Measurements from ENCODE around the gene DSCAM. TPM values are rescaled to one million over a fixed set of nuclear protein-coding genes. Genes with fewer than 3 reads are reported as not detected.

DSCAM gene
- total RNA-seq, 4 donors from 2014 or later = 0.07 TPM; not detected in 3

GRCh38 chr21:40689840-40690360 is 157.1 kb downstream of the DSCAM start:
- Histone ChIP-seq H3K27ac (no peak overlapping the region), H3K4me1 (no peaks in the 10 kb centered on the region), H3K27me3 (no peaks in the 10 kb centered on the region), H3K36me3 (no peaks in the 10 kb centered on the region), H3K4me3 (no peak overlapping the region), H3K9me3 (no peaks in the 10 kb centered on the region)
- TF ChIP-seq POLR2A (IDR thresholded peaks at IDR 0.05) (no peak), CTCF (IDR thresholded peaks at IDR 0.05) (no peak)
- intact Hi-C loops (cut with DNase I; ENCODE audit: low total_unique reads) = no loop called here
- DNase-seq = no peak

DNA sequence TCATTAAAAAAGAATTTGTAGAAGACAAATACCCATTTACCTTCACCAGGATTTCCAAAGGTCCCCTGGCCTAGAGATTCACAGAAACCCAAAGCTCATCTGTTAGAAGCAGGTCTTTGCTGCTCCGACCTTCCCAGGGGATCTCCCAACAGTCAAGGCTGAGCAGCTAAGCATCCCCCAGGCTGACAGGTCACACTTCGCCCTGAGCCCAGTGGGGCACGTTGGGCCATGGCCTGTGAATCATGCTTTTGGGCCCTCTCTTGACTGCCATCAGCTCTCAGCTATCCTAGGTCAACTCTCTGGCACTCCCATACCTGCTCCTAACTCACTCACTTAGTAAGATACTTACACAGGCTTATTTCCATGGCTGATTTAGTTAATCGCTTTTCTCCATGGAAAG is 157.7 kb downstream of the DSCAM start:
- Histone ChIP-seq H3K27me3 (no peaks in the 10 kb centered on the region), H3K4me1 (no peaks in the 10 kb centered on the region), H3K4me3 (no peak overlapping the region), H3K27ac (no peak overlapping the region), H3K9me3 (no peaks in the 10 kb centered on the region), H3K36me3 (no peaks in the 10 kb centered on the region)
- no peak for DNase-seq
- intact Hi-C loops (cut with DNase I; ENCODE audit: low total_unique reads) = no loop called here
- TF ChIP-seq CTCF (IDR thresholded peaks at IDR 0.05) = no peak
- TF ChIP-seq POLR2A (IDR thresholded peaks at IDR 0.05) = no peak

DNA sequence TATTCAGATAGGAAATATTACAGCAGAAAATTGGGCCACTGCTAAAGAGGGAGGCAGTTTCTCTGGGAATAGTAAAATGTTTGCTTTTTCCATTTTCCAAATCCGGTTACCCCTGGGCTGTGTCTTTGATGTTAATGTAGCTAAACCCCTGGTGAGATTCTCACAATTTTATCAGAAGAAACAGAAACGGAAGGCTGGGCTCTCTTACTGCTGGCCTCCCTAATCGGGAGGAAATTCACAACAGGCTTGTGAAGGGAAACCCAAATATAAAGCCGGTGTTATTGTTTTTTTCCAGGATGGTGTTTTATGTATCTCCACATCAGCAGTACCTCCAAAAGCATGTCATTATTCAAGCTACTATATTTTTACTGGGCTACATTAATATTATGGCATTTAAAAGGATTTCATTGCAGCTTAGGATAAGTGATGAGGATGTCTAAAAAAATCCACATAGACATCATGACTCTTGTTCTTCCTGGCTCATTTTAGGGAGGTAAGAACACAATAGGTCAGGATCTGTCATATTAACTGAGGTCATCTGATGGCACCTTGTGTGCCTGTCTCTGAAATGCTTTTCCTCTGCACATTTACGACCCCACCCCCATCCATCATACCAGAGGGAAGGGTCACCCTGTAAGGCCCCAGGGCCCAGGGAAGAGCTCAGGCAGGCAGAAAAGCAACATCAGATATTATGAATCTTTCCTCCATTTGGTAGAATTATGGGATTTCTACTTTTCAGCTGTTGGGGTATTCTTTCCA is 158.7 kb downstream of the DSCAM start:
- Histone ChIP-seq H3K4me3 (no peak overlapping the region), H3K9me3 (no peaks in the 10 kb centered on the region), H3K4me1 (no peaks in the 10 kb centered on the region), H3K27me3 (no peaks in the 10 kb centered on the region), H3K36me3 (no peaks in the 10 kb centered on the region), H3K27ac (no peak overlapping the region)
- TF ChIP-seq POLR2A (IDR thresholded peaks at IDR 0.05) (no peak), CTCF (IDR thresholded peaks at IDR 0.05) (no peak)
- no peak for DNase-seq
- intact Hi-C loops (cut with DNase I; ENCODE audit: low total_unique reads) = no loop called here

DNA sequence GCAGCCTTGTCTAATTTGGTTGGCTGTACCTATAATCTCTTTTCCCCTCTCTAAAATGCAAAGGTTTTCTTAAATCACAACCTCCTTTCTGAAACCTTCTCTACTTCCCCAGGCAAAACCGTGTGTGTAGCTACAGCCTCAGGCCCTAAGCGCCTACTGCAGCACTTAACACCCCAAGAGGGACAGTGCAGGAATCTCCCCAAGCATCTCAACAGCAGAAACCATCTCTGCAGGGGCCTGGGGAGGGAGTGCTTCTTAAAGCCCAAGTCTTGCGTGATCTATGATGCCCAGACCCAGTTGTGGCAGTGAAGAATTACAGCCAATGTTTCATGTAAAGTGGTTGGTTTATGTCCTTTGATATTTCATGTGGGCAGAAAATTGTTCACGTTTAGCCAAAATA is 159.3 kb downstream of the DSCAM start:
- H3K9me3 ChIP-seq = no peaks in the 10 kb centered on the region
- TF ChIP-seq CTCF (IDR thresholded peaks at IDR 0.05) (no peak), POLR2A (IDR thresholded peaks at IDR 0.05) (no peak)
- no peaks in the 10 kb centered on the region for H3K27me3 ChIP-seq
- H3K27ac ChIP-seq = no peak overlapping the region
- no peaks in the 10 kb centered on the region for H3K4me1 ChIP-seq
- DNase-seq = no peak
- no peaks in the 10 kb centered on the region for H3K36me3 ChIP-seq
- intact Hi-C loops (cut with DNase I; ENCODE audit: low total_unique reads) = no loop called here
- H3K4me3 ChIP-seq = no peak overlapping the region

DNA sequence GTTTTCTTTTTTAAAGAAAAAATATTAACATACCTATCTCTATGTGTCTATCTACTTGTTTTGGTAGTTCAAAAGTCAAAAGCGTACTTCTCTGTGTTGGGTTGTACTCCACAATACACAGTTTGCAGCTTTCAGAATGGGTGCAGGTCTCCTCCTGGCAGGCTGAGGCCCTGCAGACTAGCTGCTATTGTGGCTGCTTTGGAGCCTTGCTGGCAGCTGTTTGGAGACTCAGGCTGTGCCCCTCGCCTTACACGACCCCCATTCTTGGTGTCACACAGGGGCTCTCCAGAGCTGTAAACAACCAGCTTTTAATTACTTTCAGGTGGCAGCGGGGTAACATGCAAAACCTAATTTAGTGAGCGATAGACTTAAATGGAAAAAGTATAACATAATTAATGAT is 160.4 kb downstream of the DSCAM start:
- no peaks in the 10 kb centered on the region for H3K27me3 ChIP-seq
- no peak overlapping the region for H3K27ac ChIP-seq
- no peak overlapping the region for H3K4me3 ChIP-seq
- TF ChIP-seq CTCF (IDR thresholded peaks at IDR 0.05) (no peak), POLR2A (IDR thresholded peaks at IDR 0.05) (no peak)
- intact Hi-C loops (cut with DNase I; ENCODE audit: low total_unique reads) = no loop called here
- no peak for DNase-seq
- no peaks in the 10 kb centered on the region for H3K36me3 ChIP-seq
- H3K4me1 ChIP-seq = no peaks in the 10 kb centered on the region
- H3K9me3 ChIP-seq = no peaks in the 10 kb centered on the region

All from uterus (tissue), 4 donors.